NOMO-1 treated with DMSO at 0.1 percent for 48 hours (cell line): ENCODE measurements around the gene TOB1.

ENCODE experiments used
- DNase-seq: peaks from one replicate; lab custom pipeline; 2025; ENCODE audit not compliant: unreplicated experiment; lab: John Stamatoyannopoulos, UW

The TOB1 gene

DNA sequence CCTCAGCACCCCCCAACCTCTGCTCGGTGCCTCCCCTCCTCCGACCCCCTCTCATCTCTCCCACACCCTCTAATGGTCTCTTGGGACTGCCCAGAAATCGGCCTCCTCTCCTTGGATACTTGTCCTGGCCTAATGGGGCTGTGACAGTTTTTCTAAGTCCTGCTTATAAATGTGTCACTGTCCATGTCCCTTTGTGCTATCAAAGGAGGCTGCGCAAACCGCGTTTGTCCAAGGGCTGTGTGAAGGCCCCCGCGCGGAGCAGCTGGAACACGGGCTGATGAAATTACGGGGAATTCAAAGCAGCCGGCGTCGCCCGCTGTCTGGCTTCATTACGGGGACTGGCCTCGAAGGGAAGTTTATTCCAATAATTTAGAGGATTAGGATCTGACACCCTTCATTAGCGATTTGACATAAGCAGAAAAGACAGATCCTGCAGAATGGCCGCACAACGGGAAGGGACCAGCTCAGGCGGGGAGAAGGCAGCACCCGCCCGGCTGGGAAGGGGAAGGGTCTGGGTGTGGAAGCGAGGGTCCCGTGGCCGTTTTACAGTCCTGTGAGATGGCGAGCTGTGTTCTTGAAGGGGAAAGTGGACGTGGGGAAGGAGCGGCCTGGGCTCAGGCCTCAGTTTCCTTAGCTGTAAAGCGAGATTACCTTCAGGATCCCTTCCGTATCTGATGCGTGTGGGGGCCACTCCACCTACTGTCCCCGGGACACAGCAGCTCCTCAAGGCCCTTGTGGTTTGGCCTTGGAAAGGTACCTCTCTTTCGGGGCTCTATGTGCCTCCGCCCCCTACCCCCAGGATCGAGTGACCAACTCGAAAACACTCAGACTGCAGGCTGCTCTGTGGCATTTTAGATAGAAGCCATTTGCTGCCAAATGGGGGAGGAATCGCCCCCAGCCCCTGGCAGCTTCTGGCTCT, 32.4 kb downstream of the TOB1 start:
- no peak for DNase-seq

DNA sequence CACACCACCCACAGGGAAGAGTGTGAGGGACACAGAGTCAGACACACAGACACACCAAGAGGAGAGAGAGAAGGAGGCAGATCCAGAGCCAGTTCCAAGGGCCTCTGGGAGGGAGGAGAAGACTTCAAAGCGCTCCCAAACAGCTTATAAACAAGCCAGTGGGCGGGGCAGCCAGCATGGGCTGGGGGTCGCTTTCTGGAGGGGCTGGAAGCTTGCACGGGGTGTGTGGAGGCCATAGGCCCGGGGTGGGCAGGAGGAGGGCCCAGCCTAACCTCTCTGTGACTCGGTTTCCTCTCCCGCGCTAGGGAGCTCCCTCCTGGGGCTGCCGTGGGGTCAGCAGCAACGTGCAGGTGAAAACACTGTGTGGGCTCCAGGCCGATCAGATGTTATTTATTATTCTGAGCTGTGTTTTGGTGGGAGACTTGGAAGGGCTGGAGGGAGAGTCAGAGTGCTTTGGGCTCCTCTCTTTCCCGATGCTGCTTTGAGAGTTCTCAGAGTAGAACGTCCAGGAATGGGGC, 33.2 kb downstream of the TOB1 start:
- no peak for DNase-seq

DNA sequence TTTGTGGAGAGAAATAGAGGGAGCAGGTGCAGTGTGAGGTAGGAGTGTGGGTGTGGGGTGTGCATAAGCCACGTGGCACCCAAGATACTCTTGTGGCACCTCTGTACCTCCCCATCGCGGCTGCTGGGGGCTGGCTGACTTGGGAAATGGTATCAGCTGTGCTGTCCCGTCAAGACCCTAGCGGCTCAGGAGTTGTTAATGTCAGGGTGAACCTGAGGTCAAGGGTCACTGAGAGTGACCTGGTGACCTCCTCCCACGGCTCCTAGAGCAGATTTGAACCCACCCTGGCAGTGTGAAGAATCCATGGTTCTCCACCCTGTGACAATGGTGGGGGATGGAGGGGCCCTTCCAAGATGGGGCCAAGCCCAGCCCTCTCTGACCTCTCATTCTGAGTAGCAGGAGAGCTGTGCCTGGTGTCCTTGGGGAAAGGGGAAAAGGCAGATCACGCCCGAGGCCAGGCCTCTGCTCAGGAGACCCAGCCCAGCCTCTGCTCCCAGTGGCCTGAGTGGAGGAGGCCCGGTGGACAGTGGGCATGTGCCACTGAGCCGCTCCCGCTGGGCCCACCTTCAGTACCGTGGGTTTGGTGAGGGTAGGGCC, 33.8 kb downstream of the TOB1 start:
- no peak for DNase-seq

GRCh38 chr17:50831471-50831928, 34.7 kb downstream of the TOB1 start:
- no peak for DNase-seq

- no peak for DNase-seq
Observed at GRCh38 chr17:50830994-50831393, 35.2 kb downstream of the TOB1 start.

GRCh38 chr17:50830352-50830751, 35.8 kb downstream of the TOB1 start:
- DNase-seq: no peak

DNA sequence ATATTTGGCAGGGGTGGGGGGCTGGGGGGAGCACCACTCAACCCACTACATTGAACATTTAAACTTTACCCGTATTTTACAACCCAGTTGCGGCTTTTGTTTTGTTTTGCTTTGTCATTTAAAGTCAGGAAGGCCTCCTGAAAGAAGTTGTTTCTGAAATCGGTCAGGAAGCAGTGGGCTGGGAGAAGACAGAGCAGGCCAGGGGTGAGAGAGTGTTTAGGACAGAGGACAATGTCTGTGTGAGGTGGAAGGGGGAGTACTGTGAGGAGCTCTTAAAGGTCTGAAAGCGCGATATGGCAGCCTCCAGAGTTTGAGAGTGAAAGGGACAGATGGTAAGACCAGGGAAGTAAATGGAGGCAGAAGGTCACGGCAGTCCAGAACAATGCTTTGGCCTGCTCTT, 36.8 kb downstream of the TOB1 start:
- no peak for DNase-seq

DNA sequence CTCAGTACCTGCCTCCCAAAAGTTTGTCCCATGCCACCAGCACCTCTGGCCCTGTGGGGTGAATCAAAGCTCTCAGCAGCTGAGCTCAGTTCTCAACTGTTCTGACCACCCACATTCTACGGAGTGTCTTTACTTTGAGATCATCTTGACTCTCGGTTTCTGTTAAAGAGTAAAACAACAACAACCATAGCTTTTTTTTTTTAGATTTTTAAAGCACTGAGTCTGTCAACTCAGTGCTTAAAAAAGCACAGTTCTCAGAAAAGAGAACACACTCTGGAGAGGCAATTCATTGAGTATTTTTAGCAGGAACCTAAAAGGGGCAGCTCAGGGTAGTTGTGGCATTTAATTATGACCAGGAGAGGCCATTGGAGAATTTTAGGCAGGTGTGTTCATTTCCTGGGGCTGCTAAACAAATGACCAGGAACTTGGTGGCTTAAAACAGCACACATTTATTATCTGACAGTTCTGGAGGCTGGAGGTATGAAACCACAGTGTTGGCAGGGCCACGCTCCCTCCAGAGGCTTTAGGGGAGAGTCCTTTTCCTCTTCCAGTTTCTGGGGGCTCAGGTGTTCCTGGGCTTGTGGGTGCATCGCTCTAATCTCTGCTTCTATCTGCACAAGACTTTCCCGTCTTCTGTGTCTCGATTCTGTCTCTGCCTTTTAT, 37.5 kb downstream of the TOB1 start:
- no peak for DNase-seq

GRCh38 chr17:50825188-50825587, 41.0 kb downstream of the TOB1 start:
- DNase-seq: no peak

GRCh38 chr17:50824429-50824828, 41.7 kb downstream of the TOB1 start:
- DNase-seq: no peak

GRCh38 chr17:50822550-50822949, 43.6 kb downstream of the TOB1 start:
- DNase-seq: no peak

DNA sequence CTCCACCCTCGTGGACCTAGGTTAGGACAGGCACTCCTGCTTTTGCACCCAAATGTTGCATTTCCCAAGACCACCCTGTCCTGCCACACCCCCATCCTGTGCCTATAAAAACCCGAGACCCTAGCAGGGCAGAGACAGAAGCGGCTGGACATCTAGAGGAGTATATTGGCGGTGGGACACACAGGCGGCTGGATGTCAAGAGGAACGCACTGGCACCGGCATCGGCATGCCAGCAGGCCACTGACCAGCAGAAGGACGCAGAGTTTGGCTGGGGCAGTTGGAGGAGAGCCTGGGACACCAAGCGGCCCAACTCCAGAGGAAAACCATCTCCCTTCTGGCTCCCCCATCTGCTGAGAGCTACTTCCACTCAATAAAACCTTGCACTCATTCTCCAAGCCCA, 45.5 kb downstream of the TOB1 start:
- no peak for DNase-seq

DNA sequence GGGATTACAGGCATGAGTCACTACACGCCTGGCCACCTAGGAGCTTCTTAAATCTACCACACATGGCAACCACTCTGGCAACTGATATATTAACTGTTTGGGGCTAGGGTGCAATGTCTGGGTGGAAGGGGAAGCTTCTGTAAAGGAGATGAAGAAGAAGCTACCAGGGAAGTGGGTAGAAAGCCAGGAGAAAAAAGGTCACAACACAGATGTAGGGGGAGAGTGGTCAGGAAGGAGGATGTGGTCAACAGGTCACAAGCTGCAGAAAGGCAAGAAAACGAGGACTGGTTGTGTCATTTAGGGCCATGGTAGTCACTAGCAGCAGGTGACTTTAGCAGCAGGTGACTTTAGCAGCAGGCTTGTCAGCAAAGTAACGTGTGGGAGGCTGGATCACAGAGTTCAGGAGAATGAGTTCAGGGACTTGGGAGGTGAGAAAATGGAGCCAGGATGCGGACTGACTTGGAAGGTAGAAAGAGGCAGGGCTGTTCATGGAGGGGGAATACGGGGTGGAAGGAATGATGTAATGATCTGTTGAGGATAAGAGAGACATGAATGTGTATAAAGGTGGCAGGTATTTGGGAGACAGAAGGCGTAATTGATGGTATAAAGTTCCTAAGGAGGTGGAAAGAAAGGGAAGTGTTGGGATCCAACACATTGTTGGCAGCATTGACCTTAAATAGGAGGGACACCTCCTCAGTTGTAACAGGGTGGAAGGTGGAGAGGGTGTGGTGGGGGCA, 47.1 kb downstream of the TOB1 start:
- no peak for DNase-seq

DNA sequence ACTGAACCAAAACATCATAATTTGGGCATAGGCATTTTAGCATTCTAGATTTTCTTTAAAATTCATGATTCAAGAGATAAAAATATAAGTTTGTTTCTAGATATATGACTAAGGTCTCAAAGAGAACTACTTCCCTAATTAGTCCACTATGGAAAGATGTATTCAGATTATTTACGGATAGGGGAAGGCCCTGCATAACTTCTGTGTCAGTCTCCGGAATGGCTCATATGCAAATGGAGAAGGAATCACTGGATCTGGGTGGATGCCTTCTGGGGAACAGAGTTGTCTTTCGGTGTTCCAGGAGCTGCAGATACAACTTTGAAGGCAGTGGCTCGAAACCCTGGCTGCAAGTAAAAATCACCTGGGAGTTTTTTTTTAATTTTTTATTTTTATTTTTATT, 47.9 kb downstream of the TOB1 start:
- no peak for DNase-seq

DNA sequence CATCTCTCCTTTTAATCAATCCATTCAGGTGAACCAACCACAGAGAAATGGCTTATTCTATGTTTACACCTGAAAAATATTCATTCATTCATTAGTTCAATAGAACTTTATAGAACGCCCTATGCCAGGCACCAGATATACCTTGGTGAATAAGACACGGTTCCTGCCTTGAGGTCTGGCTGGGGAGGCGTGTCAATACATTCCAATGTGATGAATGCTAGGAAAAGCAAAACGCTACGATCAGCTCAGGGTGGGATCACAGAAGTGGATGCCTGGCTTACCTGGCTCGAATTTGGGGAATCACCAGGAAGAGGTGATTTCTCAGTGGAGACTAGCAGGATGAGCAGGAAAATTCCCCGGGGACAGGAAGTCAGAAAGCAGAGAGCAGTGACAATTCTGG, 48.3 kb downstream of the TOB1 start:
- no peak for DNase-seq

DNA sequence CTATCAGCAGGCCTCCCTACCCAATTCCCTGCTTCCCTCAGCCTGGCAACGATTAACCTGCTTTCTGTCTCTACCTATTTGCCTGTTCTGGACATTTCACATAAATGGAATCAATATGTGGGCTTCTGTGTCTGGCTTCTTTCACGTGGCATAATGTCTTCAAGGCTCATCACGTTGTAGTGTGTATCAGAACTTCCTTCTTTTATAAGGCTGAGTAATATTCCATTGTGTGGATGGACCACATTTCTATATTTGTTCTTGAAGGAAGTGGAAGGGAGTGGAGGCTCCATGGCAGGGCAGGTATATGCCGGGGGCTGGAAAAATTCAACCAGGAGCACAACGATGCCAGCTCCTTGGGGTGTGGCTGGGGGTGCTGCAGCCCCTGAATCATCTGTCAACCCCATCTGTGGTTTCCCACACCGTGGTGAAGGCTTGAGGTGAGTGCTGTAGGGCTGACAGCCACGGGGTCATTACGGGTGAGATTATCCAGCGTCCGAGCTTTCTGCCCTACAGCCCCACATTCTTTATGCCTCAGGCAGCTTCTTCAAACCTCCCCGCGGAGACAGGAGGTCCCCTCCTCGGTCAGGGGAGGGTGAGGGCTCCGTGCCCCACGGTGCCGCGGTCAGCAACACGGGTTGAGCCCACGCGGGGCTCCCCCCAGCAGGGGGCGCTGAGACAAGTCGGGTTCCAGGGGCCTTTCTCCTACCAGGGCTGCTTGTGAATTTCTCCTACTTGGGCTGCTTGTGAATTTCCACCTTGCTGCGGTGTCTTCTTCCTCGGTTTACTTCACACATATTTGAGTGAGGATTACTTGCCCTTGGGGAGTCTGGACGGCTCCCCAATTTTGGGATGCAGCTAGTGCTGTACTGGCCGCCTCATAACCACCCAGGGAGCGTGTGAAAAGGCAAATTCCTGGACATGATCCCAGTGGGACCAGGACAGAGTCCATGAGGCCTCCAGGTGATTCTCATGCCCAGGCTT, 49.1 kb downstream of the TOB1 start:
- peak; percentile 38 for DNase-seq

- no peak for DNase-seq
Observed at GRCh38 chr17:50816271-50816670, 49.9 kb downstream of the TOB1 start.

DNA sequence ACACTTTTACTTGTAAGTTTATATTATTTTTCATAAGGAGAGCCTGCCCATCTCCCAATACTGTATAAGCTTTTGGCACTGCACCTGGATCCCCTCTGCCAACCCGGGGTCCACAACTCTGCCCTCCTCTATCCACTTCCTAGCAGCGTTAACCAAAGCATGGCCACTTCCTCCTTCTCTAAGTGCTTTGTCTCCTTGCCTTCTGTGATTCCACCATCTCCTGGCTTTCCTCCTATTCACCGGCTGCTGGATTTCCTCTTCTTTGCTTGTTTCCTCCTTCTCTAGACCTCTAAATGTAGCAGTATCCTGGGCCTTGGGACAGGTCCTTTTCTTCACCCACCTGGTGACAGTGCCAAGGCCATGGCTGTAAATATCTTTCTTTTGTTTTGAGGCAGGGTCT, 50.8 kb downstream of the TOB1 start:
- DNase-seq: no peak

DNA sequence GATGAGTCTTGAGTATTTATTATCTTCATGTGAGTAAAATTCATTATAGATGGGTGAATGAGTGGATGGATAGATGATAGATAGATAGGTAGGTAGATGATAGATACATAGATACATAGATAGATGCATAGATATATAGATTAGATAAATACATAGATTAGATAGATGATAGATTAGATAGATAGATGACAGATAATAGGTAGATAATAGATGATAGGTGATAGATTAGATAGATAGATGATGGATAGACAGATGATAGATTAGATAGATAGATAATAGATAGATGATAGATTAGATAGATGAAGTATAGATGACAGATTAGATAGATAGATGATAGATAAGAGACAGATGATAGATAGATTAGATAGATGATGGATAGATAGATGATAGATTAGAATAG, 52.6 kb downstream of the TOB1 start:
- DNase-seq: no peak
